Measurements from ENCODE around the gene PLA2G15. TPM values are rescaled to one million over a fixed set of nuclear protein-coding genes. Genes with fewer than 3 reads are reported as not detected.
A peak's percentile ranks its signal among the peaks of the same experiment; 100 is the strongest.

PLA2G15 gene
- total and polyA plus RNA-seq, 2 of the 13 experiments (the other 11 are each of a cell fraction or from before 2014, with no cell fraction given): 14.4 to 23.7 TPM

DNA sequence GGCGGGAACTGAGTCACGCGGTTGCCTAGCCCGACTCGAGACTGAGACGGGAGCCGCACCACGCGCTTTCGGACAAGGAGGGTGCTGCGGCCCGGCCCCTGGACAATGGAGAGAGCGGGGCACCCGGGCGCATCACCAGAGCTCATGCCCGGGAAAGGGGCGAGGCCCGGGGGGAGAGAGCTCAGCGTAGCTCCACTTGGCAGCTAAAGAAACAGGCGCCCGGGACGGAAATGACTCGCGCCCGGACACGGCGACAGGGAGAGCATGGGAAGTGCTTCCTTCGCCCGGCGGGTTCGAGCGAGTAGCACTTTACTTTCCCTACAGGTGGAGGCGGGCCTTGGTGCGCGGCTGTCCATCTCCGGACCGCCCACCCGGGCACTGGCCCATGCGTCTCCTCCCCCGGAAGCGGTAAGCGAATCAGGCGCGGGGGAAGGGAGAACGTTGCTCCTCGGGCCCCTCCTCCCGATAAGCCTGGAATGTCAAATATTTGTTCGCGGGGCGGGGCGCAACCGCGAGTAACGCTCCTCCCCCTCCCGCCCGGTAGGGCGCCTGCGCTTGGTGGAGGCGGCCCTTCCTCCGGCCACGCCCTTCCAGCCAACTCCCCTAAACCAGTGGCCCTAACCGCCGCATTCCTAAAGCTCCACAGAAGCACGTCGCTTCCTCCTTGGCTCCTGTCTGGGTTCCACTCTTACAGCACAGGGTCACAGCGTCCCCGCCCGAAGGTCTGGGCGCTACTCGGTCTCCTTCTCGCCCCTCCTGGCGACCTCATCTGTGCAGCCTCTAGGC lies 7.7 kb upstream of the PLA2G15 start (continued):
- TF ChIP-seq, protein P1, sequence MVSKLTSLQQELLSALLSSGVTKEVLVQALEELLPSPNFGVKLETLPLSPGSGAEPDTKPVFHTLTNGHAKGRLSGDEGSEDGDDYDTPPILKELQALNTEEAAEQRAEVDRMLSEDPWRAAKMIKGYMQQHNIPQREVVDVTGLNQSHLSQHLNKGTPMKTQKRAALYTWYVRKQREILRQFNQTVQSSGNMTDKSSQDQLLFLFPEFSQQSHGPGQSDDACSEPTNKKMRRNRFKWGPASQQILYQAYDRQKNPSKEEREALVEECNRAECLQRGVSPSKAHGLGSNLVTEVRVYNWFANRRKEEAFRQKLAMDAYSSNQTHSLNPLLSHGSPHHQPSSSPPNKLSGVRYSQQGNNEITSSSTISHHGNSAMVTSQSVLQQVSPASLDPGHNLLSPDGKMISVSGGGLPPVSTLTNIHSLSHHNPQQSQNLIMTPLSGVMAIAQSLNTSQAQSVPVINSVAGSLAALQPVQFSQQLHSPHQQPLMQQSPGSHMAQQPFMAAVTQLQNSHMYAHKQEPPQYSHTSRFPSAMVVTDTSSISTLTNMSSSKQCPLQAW (CRISPR knock-in tag; IDR thresholded peaks at IDR 0.05): peak; percentile 97
- TF ChIP-seq MZF1 (CRISPR knock-in tag; IDR thresholded peaks at IDR 0.05; ENCODE audit: borderline replicate concordance) (0 out of 2 replicates have a peak, but pooled peaks have one; percentile 54), PAWR (CRISPR knock-in tag; IDR thresholded peaks at IDR 0.05; ENCODE audit: borderline replicate concordance) (no peak), ZNF331 (CRISPR knock-in tag; IDR thresholded peaks at IDR 0.05) (peak; percentile 65; the same call in 1 of the 2 replicates), ZFP1 (CRISPR knock-in tag; IDR thresholded peaks at IDR 0.05) (peak; percentile 67; the same call in 1 of the 2 replicates), ZFYVE20 (CRISPR knock-in tag; IDR thresholded peaks at IDR 0.05; ENCODE audit: borderline replicate concordance, low read depth) (no peak), ZNF780A (CRISPR knock-in tag; IDR thresholded peaks at IDR 0.05) (peak; percentile 62; the same call in 1 of the 2 replicates), SIN3B (IDR thresholded peaks at IDR 0.05; ENCODE audit: low read length) (no peak; the same call in 1 of the 2 replicates), ZBTB42 (CRISPR knock-in tag; IDR thresholded peaks at IDR 0.05) (peak; percentile 53; the same call in 1 of the 2 replicates), IKZF4 (CRISPR knock-in tag; IDR thresholded peaks at IDR 0.05; ENCODE audit: borderline replicate concordance, low read depth, not compliant biosample characterization) (no peak), MATR3 (CRISPR knock-in tag; IDR thresholded peaks at IDR 0.05) (no peak), SP140L (CRISPR knock-in tag; IDR thresholded peaks at IDR 0.05; ENCODE audit: borderline replicate concordance) (0 out of 2 replicates have a peak, but pooled peaks have one; percentile 27), TEAD3 (CRISPR knock-in tag; optimal IDR thresholded peaks at IDR 0.05; ENCODE audit: borderline replicate concordance) (peak; percentile 100)
- TF ChIP-seq, protein P2, sequence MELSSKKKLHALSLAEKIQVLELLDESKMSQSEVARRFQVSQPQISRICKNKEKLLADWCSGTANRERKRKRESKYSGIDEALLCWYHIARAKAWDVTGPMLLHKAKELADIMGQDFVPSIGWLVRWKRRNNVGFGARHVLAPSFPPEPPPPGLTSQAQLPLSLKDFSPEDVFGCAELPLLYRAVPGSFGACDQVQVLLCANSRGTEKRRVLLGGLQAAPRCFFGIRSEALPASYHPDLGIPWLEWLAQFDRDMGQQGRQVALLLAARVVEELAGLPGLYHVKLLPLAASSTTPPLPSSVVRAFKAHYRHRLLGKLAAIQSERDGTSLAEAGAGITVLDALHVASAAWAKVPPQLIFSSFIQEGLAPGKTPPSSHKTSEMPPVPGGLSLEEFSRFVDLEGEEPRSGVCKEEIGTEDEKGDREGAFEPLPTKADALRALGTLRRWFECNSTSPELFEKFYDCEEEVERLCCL (CRISPR knock-in tag; IDR thresholded peaks at IDR 0.05; ENCODE audit: borderline replicate concordance): peak; percentile 59; the same call in 1 of the 2 replicates
- TF ChIP-seq, protein P3, sequence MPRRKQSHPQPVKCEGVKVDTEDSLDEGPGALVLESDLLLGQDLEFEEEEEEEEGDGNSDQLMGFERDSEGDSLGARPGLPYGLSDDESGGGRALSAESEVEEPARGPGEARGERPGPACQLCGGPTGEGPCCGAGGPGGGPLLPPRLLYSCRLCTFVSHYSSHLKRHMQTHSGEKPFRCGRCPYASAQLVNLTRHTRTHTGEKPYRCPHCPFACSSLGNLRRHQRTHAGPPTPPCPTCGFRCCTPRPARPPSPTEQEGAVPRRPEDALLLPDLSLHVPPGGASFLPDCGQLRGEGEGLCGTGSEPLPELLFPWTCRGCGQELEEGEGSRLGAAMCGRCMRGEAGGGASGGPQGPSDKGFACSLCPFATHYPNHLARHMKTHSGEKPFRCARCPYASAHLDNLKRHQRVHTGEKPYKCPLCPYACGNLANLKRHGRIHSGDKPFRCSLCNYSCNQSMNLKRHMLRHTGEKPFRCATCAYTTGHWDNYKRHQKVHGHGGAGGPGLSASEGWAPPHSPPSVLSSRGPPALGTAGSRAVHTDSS (CRISPR knock-in tag; conservative IDR thresholded peaks at IDR 0.05): no peak
- TF ChIP-seq, protein P4, sequence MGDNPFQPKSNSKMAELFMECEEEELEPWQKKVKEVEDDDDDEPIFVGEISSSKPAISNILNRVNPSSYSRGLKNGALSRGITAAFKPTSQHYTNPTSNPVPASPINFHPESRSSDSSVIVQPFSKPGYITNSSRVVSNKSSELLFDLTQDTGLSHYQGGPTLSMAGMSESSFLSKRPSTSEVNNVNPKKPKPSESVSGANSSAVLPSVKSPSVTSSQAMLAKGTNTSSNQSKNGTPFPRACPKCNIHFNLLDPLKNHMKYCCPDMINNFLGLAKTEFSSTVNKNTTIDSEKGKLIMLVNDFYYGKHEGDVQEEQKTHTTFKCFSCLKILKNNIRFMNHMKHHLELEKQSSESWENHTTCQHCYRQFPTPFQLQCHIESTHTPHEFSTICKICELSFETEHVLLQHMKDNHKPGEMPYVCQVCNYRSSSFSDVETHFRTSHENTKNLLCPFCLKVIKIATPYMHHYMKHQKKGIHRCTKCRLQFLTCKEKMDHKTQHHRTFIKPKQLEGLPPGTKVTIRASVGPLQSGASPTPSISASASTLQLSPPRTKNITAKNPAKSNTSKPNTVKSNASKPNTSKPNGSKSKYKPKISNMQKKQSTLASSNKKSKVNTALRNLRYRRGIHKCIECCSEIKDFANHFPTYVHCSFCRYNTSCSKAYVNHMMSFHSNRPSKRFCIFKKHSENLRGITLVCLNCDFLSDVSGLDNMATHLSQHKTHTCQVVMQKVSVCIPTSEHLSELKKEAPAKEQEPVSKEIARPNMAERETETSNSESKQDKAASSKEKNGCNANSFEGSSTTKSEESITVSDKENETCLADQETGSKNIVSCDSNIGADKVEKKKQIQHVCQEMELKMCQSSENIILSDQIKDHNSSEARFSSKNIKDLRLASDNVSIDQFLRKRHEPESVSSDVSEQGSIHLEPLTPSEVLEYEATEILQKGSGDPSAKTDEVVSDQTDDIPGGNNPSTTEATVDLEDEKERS (CRISPR knock-in tag; IDR thresholded peaks at IDR 0.05): peak; percentile 89; the same call in 1 of the 2 replicates
- TF ChIP-seq, protein P5, sequence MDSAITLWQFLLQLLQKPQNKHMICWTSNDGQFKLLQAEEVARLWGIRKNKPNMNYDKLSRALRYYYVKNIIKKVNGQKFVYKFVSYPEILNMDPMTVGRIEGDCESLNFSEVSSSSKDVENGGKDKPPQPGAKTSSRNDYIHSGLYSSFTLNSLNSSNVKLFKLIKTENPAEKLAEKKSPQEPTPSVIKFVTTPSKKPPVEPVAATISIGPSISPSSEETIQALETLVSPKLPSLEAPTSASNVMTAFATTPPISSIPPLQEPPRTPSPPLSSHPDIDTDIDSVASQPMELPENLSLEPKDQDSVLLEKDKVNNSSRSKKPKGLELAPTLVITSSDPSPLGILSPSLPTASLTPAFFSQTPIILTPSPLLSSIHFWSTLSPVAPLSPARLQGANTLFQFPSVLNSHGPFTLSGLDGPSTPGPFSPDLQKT (CRISPR knock-in tag; IDR thresholded peaks at IDR 0.05; ENCODE audit: borderline replicate concordance): no peak
- TF ChIP-seq, protein P6, sequence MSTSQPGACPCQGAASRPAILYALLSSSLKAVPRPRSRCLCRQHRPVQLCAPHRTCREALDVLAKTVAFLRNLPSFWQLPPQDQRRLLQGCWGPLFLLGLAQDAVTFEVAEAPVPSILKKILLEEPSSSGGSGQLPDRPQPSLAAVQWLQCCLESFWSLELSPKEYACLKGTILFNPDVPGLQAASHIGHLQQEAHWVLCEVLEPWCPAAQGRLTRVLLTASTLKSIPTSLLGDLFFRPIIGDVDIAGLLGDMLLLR (CRISPR knock-in tag; IDR thresholded peaks at IDR 0.05): no peak

Measured in HepG2 (cell line).